Activated naive CD4-positive, alpha-beta T cell (primary cell): ENCODE measurements around the gene AP2B1.

Source experiments
- DNase-seq, 4 experiments: peaks; one replicate each; lab custom pipeline; 2025; lab: John Stamatoyannopoulos, UW

Gene AP2B1

GRCh38 chr17:35730400-35731005 lies 143.4 kb downstream of the AP2B1 start:
- no peak for DNase-seq

GRCh38 chr17:35731239-35731916 lies 144.3 kb downstream of the AP2B1 start, which contains the start of gene RASL10B:
Gene RASL10B (plus strand): TSS chr17:35731639. CDS start chr17:35735185, 3,546 bp downstream.
- peak in 2 of 4 experiments; percentile 25 to 48 for DNase-seq

GRCh38 chr17:35731917-35732805 lies 145.0 kb downstream of the AP2B1 start:
- no peak for DNase-seq

- no peak for DNase-seq
Observed at GRCh38 chr17:35732806-35733136, 145.6 kb downstream of the AP2B1 start.

GRCh38 chr17:35733366-35733765 lies 146.2 kb downstream of the AP2B1 start:
- no peak for DNase-seq

- DNase-seq: no peak
Observed at GRCh38 chr17:35734396-35734795, 147.3 kb downstream of the AP2B1 start.

GRCh38 chr17:35735036-35735805 lies 148.1 kb downstream of the AP2B1 start:
- no peak for DNase-seq

GRCh38 chr17:35736236-35736635 lies 149.1 kb downstream of the AP2B1 start:
- no peak for DNase-seq

- no peak for DNase-seq
Observed at GRCh38 chr17:35738519-35739133, 151.5 kb downstream of the AP2B1 start.

- DNase-seq: no peak
Observed at GRCh38 chr17:35740216-35740615, 153.1 kb downstream of the AP2B1 start.

- peak in 1 of 4 experiments; percentile 13 for DNase-seq
Observed at GRCh38 chr17:35740997-35741931, 154.1 kb downstream of the AP2B1 start.

GRCh38 chr17:35742496-35742895 lies 155.4 kb downstream of the AP2B1 start:
- DNase-seq: no peak

- no peak for DNase-seq
Observed at GRCh38 chr17:35742896-35743477, 155.9 kb downstream of the AP2B1 start.

- no peak for DNase-seq
Observed at GRCh38 chr17:35743626-35744328, 156.7 kb downstream of the AP2B1 start.

- no peak for DNase-seq
Observed at GRCh38 chr17:35744830-35745229, 157.7 kb downstream of the AP2B1 start.

GRCh38 chr17:35745246-35745645 lies 158.1 kb downstream of the AP2B1 start:
- no peak for DNase-seq

GRCh38 chr17:35745749-35746320 lies 158.7 kb downstream of the AP2B1 start:
- no peak for DNase-seq

GRCh38 chr17:35747540-35748017 lies 160.5 kb downstream of the AP2B1 start:
- peak; percentile 47 to 72 (median 64) for DNase-seq

GRCh38 chr17:35748341-35748841 lies 161.3 kb downstream of the AP2B1 start:
- no peak for DNase-seq
